CD4-positive, alpha-beta T cell treated with Interferon gamma for 1 hour (primary cell): ENCODE measurements around the gene TCFL5.
"Not testable (repeated sequence)": the region's sequence is repeated elsewhere in the genome, so short reads cannot be mapped to it uniquely, and the experiment has no call there.

Experiments
- DNase-seq: peaks from one replicate; pipeline ENCODE4 v3.0.0-alpha.2; 2020

Gene TCFL5

GRCh38 chr20:62852841-62853240 lies 8.8 kb downstream of the TCFL5 start:
- no peak for DNase-seq

- DNase-seq, result no peak
Observed at GRCh38 chr20:62852196-62852595, 9.4 kb downstream of the TCFL5 start.

- no peak for DNase-seq
Observed at GRCh38 chr20:62850333-62850974, 11.2 kb downstream of the TCFL5 start.

GRCh38 chr20:62849431-62849830 lies 12.2 kb downstream of the TCFL5 start:
- no peak for DNase-seq

- DNase-seq, result not testable (repeated sequence)
Observed at GRCh38 chr20:62848917-62849316, 12.7 kb downstream of the TCFL5 start.

- DNase-seq, result no peak
Observed at GRCh38 chr20:62846166-62846890, 15.3 kb downstream of the TCFL5 start.

- DNase-seq, result no peak
Observed at GRCh38 chr20:62845416-62846160, 16.0 kb downstream of the TCFL5 start.

GRCh38 chr20:62844182-62844581 lies 17.4 kb downstream of the TCFL5 start:
- DNase-seq, result no peak

- DNase-seq, result no peak
Observed at GRCh38 chr20:62843656-62844055, 18.0 kb downstream of the TCFL5 start.

GRCh38 chr20:62841705-62842212 lies 19.9 kb downstream of the TCFL5 start:
- DNase-seq, result no peak

GRCh38 chr20:62840244-62841197 lies 21.1 kb downstream of the TCFL5 start:
- no peak for DNase-seq

GRCh38 chr20:62839816-62840215 lies 21.8 kb downstream of the TCFL5 start:
- DNase-seq, result no peak

- DNase-seq, result no peak
Observed at GRCh38 chr20:62839261-62839660, 22.4 kb downstream of the TCFL5 start.

- peak; percentile 50 for DNase-seq
Observed at GRCh38 chr20:62838128-62838891, 23.3 kb downstream of the TCFL5 start.

- no peak for DNase-seq
Observed at GRCh38 chr20:62837790-62838127, 23.9 kb downstream of the TCFL5 start.

- no peak for DNase-seq
Observed at GRCh38 chr20:62836967-62837490, 24.6 kb downstream of the TCFL5 start.

- DNase-seq, result no peak
Observed at GRCh38 chr20:62835931-62836861, 25.4 kb downstream of the TCFL5 start.

GRCh38 chr20:62834967-62835730 lies 26.5 kb downstream of the TCFL5 start:
- no peak for DNase-seq

- DNase-seq, result no peak
Observed at GRCh38 chr20:62832951-62833391, 28.7 kb downstream of the TCFL5 start.
